ENCODE data around the gene STK32B. TPM values are rescaled to one million over a fixed set of nuclear protein-coding genes. Genes with fewer than 3 reads are reported as not detected.

STK32B gene
- total and polyA plus RNA-seq, 2 of the 8 experiments (the other 6 are each of a cell fraction or from before 2014, with no cell fraction given), result 2.3 to 2.5 TPM

DNA sequence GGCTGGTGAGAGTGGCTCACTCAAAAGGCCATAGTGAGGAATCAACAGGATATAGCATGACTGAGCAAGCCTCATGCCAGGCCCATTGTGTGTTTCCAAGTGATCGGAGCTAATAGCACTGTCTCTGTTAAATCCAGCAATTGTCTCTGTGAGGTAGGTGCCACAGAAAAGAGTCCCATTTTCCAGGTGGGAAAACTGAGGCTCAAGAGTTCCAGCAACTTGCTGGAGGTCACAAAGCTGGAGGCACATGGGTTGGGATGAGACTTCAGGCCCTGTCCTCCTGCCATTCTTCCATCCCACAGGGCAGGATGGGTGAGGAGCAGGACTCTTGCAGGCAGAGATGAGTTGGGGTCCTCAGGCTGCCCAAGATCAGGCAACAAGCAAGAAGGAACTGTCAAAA, 30.9 kb upstream of the STK32B start:
- no peak overlapping the region for H3K27ac ChIP-seq (ENCODE audit: low read depth, low read length)

More for the DNA sequence above, 30.9 kb upstream of the STK32B start:
- H3K9ac ChIP-seq (replicated peaks in 1 of 4; ENCODE audit: extremely low read depth in 1 of 4, low read depth in 3 of 4, low read length in 3 of 4), result no peak overlapping the region
- ChIA-PET POLR2A (ENCODE audit: partially characterized antibody) (no interaction called here), CTCF (ENCODE audit: partially characterized antibody) (interaction anchor here (0.6 to 1.6 kb wide), 4 partner anchors 11 to 84 kb away, joined by 3 to 7 read pairs (median 4); no protein-coding TSS in a partner anchor)
- no peak overlapping the region for H2BK120ac ChIP-seq (replicated peaks; ENCODE audit: low read depth, low read length)
- no peaks in the 10 kb centered on the region for H3K79me2 ChIP-seq (ENCODE audit: control insufficient read depth in 1 of 2, insufficient read depth in 2 of 2, low read length in 2 of 2)
- no peak overlapping the region for H3K4ac ChIP-seq (replicated peaks; ENCODE audit: insufficient read length, low read depth, low read length)
- no peaks in the 10 kb centered on the region for H3K79me1 ChIP-seq (ENCODE audit: low read depth, low read length)
- no peak overlapping the region for H3K14ac ChIP-seq (ENCODE audit: insufficient read length)
- no peak overlapping the region for H2BK5ac ChIP-seq (ENCODE audit: low read depth, low read length)
- H2AFZ ChIP-seq (ENCODE audit: low read length), result no peak overlapping the region
- FAIRE-seq (no peak), DNase-seq (ENCODE audit: low read depth in 1 of 2, low spot score in 2 of 2) (no peak)
- no peak overlapping the region; a peak in 1 of 4 replicates for H3K4me2 ChIP-seq (ENCODE audit: insufficient read depth in 1 of 2, low read depth in 2 of 2, low read length in 2 of 2)
- no peak overlapping the region for H4K8ac ChIP-seq (ENCODE audit: extremely low read depth, insufficient read depth, low read length)
- H3K36me3 ChIP-seq (ENCODE audit: control insufficient read depth in 2 of 4, insufficient read depth in 4 of 4, low read length in 3 of 4), result no peaks in the 10 kb centered on the region
- H4K91ac ChIP-seq (replicated peaks; ENCODE audit: insufficient read length, low read length), result no peak overlapping the region
- TF ChIP-seq TAF1 (IDR thresholded peaks at IDR 0.05; ENCODE audit: low read depth, low read length), result no peak
- no peak for TF ChIP-seq PHF8 (conservative IDR thresholded peaks at IDR 0.05; ENCODE audit: low read depth, low read length)
- no peak for TF ChIP-seq HDAC6 (IDR thresholded peaks at IDR 0.05; ENCODE audit: low read depth, low read length)
- TF ChIP-seq SIX5 (IDR thresholded peaks at IDR 0.05; ENCODE audit: low read depth, low read length), result no peak
- TF ChIP-seq GTF2F1 (IDR thresholded peaks at IDR 0.05; ENCODE audit: borderline replicate concordance, low read depth, low read length), result no peak
- no peak for TF ChIP-seq CBX5 (IDR thresholded peaks at IDR 0.05; ENCODE audit: low read depth, low read length)
- TF ChIP-seq POLR2A (IDR thresholded peaks at IDR 0.05; ENCODE audit: control extremely low read depth in 1 of 2, low read depth in 2 of 2, low read length in 2 of 2), result no peak
- no peak for TF ChIP-seq MAFK (IDR thresholded peaks at IDR 0.05; ENCODE audit: low read depth, low read length)
- TF ChIP-seq, protein P1, sequence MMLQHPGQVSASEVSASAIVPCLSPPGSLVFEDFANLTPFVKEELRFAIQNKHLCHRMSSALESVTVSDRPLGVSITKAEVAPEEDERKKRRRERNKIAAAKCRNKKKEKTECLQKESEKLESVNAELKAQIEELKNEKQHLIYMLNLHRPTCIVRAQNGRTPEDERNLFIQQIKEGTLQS (IDR thresholded peaks at IDR 0.05; ENCODE audit: insufficient read depth, low read depth, low read length), result no peak
- TF ChIP-seq YY1 (IDR thresholded peaks at IDR 0.05; ENCODE audit: low read depth, low read length), result no peak
- no peak for TF ChIP-seq TEAD4 (IDR thresholded peaks at IDR 0.05; ENCODE audit: low read depth, low read length)
- TF ChIP-seq SIRT6 (IDR thresholded peaks at IDR 0.05; ENCODE audit: low read length), result no peak
- H3K4me3 ChIP-seq (ENCODE audit: extremely low read depth in 1 of 4, insufficient read depth in 2 of 4, low read depth in 3 of 4, low read length in 4 of 4), result no peak overlapping the region
- H3K18ac ChIP-seq (ENCODE audit: extremely low read depth, low read length), result no peak overlapping the region
- peaks cover 0 to 3% (median under 1%) of the 10 kb centered on the region in 4 experiments; a peak in 1 of 7 replicates for H3K27me3 ChIP-seq (replicated peaks in 1 of 4; ENCODE audit: control insufficient read depth in 3 of 4, extremely low read depth in 1 of 4, insufficient read depth in 3 of 4, low read length in 3 of 4)
- no peak overlapping the region for H4K5ac ChIP-seq (ENCODE audit: insufficient read length, low read depth, low read length)
- 100% methylated on average over 1 of the region's 1 CpG; no CpG with 5 or more reads in 1 of the 2 experiments for WGBS, 2 experiments (ENCODE audit: extremely low coverage in 1 of 2, insufficient coverage in 1 of 2, insufficient read length in 1 of 2, insufficient replicate concordance in 2 of 2, low coverage in 1 of 2, low lambda C conversion rate in 2 of 2, missing lambda C conversion rate in 1 of 2)
- H2AK5ac ChIP-seq (ENCODE audit: low read depth, low read length), result no peak overlapping the region; the same call in 1 of the 2 replicates
- no peak overlapping the region for H3K23ac ChIP-seq (ENCODE audit: insufficient read length)
- no peaks in the 10 kb centered on the region for H4K20me1 ChIP-seq (replicated peaks in 1 of 2; ENCODE audit: control insufficient read depth in 1 of 2, insufficient read depth in 2 of 2, low read length in 2 of 2)
- 0 out of 2 replicates have a peak overlapping the region, but pooled peaks have one; percentile 45 for H2BK12ac ChIP-seq (ENCODE audit: low read depth, low read length)
- no peaks in the 10 kb centered on the region; the same call in none of the 2 replicates for H3K23me2 ChIP-seq (ENCODE audit: low read depth, low read length)
- peaks cover 0 to 7% (median 3%) of the 10 kb centered on the region in 4 experiments; a peak in 4 of 7 replicates for H3K4me1 ChIP-seq (replicated peaks in 1 of 4; ENCODE audit: control insufficient read depth in 3 of 4, insufficient read depth in 4 of 4, low read length in 3 of 4)
- H2BK15ac ChIP-seq (ENCODE audit: low read length), result no peak overlapping the region
- H3K9me3 ChIP-seq (ENCODE audit: insufficient read depth in 2 of 2, low read depth in 1 of 2, low read length in 1 of 2), result no peaks in the 10 kb centered on the region
- no peak overlapping the region for H3K56ac ChIP-seq (replicated peaks; ENCODE audit: insufficient read length, low read depth, low read length)
- no peak overlapping the region for H2BK20ac ChIP-seq (ENCODE audit: low read length)

Data from H1 (cell line).